ENCODE results near the gene TMPRSS4. TPM values are rescaled to one million over a fixed set of nuclear protein-coding genes. Genes with fewer than 3 reads are reported as not detected.

The TMPRSS4 gene
- total RNA-seq, 1 donor from 2014 or later, result not detected

GRCh38 chr11:118046964-118047700, 29.7 kb upstream of the TMPRSS4 start:
- Mint-ChIP-seq H3K9me3 (ENCODE audit: unreplicated experiment) (no peaks in the 10 kb centered on the region), H3K36me3 (ENCODE audit: low read depth, unreplicated experiment) (no peaks in the 10 kb centered on the region), H3K27ac (ENCODE audit: unreplicated experiment) (no peak overlapping the region), H3K4me3 (ENCODE audit: unreplicated experiment) (no peak overlapping the region), H3K4me1 (ENCODE audit: low read depth, unreplicated experiment) (no peaks in the 10 kb centered on the region), H3K27me3 (ENCODE audit: low read depth, unreplicated experiment) (peaks cover 45% of the 10 kb centered on the region)
- no peaks in the 10 kb centered on the region for H3K36me3 ChIP-seq (ENCODE audit: insufficient read depth, low read length)
- no peak for FAIRE-seq
- H3K4me3 ChIP-seq (ENCODE audit: insufficient read depth, low read depth, low read length), result no peak overlapping the region
- no peak overlapping the region for H2AFZ ChIP-seq (ENCODE audit: low read depth, low read length)
- H3K27ac ChIP-seq (ENCODE audit: low read depth, low read length), result no peak overlapping the region
- no peaks in the 10 kb centered on the region for H3K4me1 ChIP-seq (ENCODE audit: insufficient read depth, low read length)
- TF ChIP-seq CTCF (IDR thresholded peaks at IDR 0.05; ENCODE audit: insufficient read depth, low read depth, low read length) (no peak), EZH2 (IDR thresholded peaks at IDR 0.05; ENCODE audit: insufficient read depth, low read length) (no peak)
- peaks cover 13% of the 10 kb centered on the region for H3K27me3 ChIP-seq (ENCODE audit: insufficient read depth, low read length)
- no peak overlapping the region for H3K4me2 ChIP-seq (ENCODE audit: low read length)
- no peaks in the 10 kb centered on the region for H3K79me2 ChIP-seq (ENCODE audit: insufficient read depth, low read length)
- no peak for DNase-seq (ENCODE audit: low read depth)
- H3K9me3 ChIP-seq (ENCODE audit: insufficient read depth, low read depth, low read length), result no peaks in the 10 kb centered on the region
- no peaks in the 10 kb centered on the region for H4K20me1 ChIP-seq (ENCODE audit: insufficient read depth, low read length)
- no peak overlapping the region for H3K9ac ChIP-seq (ENCODE audit: low read length)

GRCh38 chr11:118047749-118048148, 29.1 kb upstream of the TMPRSS4 start:
- no peaks in the 10 kb centered on the region for H3K9me3 Mint-ChIP-seq (ENCODE audit: unreplicated experiment)
- no peaks in the 10 kb centered on the region for H3K4me1 ChIP-seq (ENCODE audit: insufficient read depth, low read length)
- no peaks in the 10 kb centered on the region for H3K36me3 Mint-ChIP-seq (ENCODE audit: low read depth, unreplicated experiment)
- H3K4me2 ChIP-seq (ENCODE audit: low read length), result no peak overlapping the region
- H3K79me2 ChIP-seq (ENCODE audit: insufficient read depth, low read length), result no peaks in the 10 kb centered on the region
- H3K27ac Mint-ChIP-seq (ENCODE audit: unreplicated experiment), result no peak overlapping the region
- no peaks in the 10 kb centered on the region for H3K4me1 Mint-ChIP-seq (ENCODE audit: low read depth, unreplicated experiment)
- H3K36me3 ChIP-seq (ENCODE audit: insufficient read depth, low read length), result no peaks in the 10 kb centered on the region
- H3K9me3 ChIP-seq (ENCODE audit: insufficient read depth, low read depth, low read length), result no peaks in the 10 kb centered on the region
- no peak overlapping the region for H2AFZ ChIP-seq (ENCODE audit: low read depth, low read length)
- peaks cover 10% of the 10 kb centered on the region for H3K27me3 ChIP-seq (ENCODE audit: insufficient read depth, low read length)
- FAIRE-seq (no peak), DNase-seq (ENCODE audit: low read depth) (no peak)
- H3K9ac ChIP-seq (ENCODE audit: low read length), result no peak overlapping the region
- no peak overlapping the region for H3K4me3 Mint-ChIP-seq (ENCODE audit: unreplicated experiment)
- no peak overlapping the region for H3K27ac ChIP-seq (ENCODE audit: low read depth, low read length)
- H4K20me1 ChIP-seq (ENCODE audit: insufficient read depth, low read length), result no peaks in the 10 kb centered on the region
- H3K27me3 Mint-ChIP-seq (ENCODE audit: low read depth, unreplicated experiment), result peaks cover 46% of the 10 kb centered on the region
- no peak overlapping the region for H3K4me3 ChIP-seq (ENCODE audit: insufficient read depth, low read depth, low read length)
- no peak for TF ChIP-seq CTCF (IDR thresholded peaks at IDR 0.05; ENCODE audit: insufficient read depth, low read depth, low read length)

Data from astrocyte (in vitro differentiated cells and primary cell).